Endodermal cell (in vitro differentiated cells): ENCODE measurements around the gene HIRIP3. TPM values are rescaled to one million over a fixed set of nuclear protein-coding genes. Genes with fewer than 3 reads are reported as not detected.

Source experiments
- DNase-seq: peaks from one replicate; pipeline ENCODE4 v3.0.0-alpha.2; 2017
- H3K27ac ChIP-seq: 2 replicates; pipeline ENCODE4 v1.5.1; 2013; ENCODE audit warnings: mild to moderate bottlenecking, low read depth, low read length, moderate library complexity
- H3K27me3 ChIP-seq: 2 replicates; pipeline ENCODE4 v1.6.1; 2013; ENCODE audit warnings: mild to moderate bottlenecking, low read length, moderate library complexity; ENCODE audit not compliant: insufficient read depth, control insufficient read depth, poor library complexity, severe bottlenecking
- H3K36me3 ChIP-seq: 2 replicates; pipeline ENCODE4 v1.7.0; 2013; ENCODE audit warnings: mild to moderate bottlenecking, low read length, moderate library complexity; ENCODE audit not compliant: control insufficient read depth, insufficient read depth
- H3K4me1 ChIP-seq: one replicate; pipeline ENCODE4 v1.7.0; 2013; ENCODE audit warnings: low read length; ENCODE audit not compliant: control insufficient read depth, insufficient read depth
- H3K4me3 ChIP-seq: 2 replicates; pipeline ENCODE4 v1.5.1; 2013; ENCODE audit warnings: mild to moderate bottlenecking, low read length, moderate library complexity
- H3K9ac ChIP-seq: 2 replicates; pipeline ENCODE4 v1.6.1; 2013; ENCODE audit warnings: mild to moderate bottlenecking, low read length, moderate library complexity; ENCODE audit not compliant: poor library complexity, severe bottlenecking; ENCODE audit errors: extremely low read depth
- H3K9me3 ChIP-seq: 2 replicates; pipeline ENCODE4 v1.6.1; 2013; ENCODE audit warnings: mild to moderate bottlenecking, low read length, moderate library complexity; ENCODE audit not compliant: control insufficient read depth
- H3K27ac Mint-ChIP-seq: 2 replicates; pipeline ENCODE4 v1.8.0; 2020; ENCODE audit warnings: mixed read lengths
- H3K27me3 Mint-ChIP-seq: 2 replicates; pipeline ENCODE4 v1.8.0; 2021; ENCODE audit warnings: mild to moderate bottlenecking, mixed read lengths; ENCODE audit not compliant: insufficient read depth
- H3K36me3 Mint-ChIP-seq: 2 replicates; pipeline ENCODE4 v1.8.0; 2020; ENCODE audit warnings: low read depth, mixed read lengths
- H3K4me1 Mint-ChIP-seq: 2 replicates; pipeline ENCODE4 v1.8.0; 2020; ENCODE audit warnings: mixed read lengths
- H3K4me3 Mint-ChIP-seq: 2 replicates; pipeline ENCODE4 v1.8.0; 2020; ENCODE audit warnings: mild to moderate bottlenecking, moderate library complexity, mixed read lengths
- H3K9me3 Mint-ChIP-seq: 2 replicates; pipeline ENCODE4 v1.8.0; 2020; ENCODE audit warnings: mild to moderate bottlenecking, mixed read lengths
- WGBS, 2 experiments: methylation state at CpG; one replicate each; pipeline versions ENCODE4 v1.1.5 to v1.1.7; 2013; ENCODE audit warnings: missing lambda C conversion rate in 2 of 2, mixed read lengths in 1 of 2; ENCODE audit not compliant: insufficient coverage in 1 of 2, insufficient read length in 1 of 2; 5-methylcytosine and 5-hydroxymethylcytosine counted together
- total RNA-seq, 2 donors: library from RNA; stranded (reverse); fragmentation: NEBNext Ultra II Directional in 1 of 2; extraction: Animal tissue kit (Norgen Biotek cat#: 25700) in 1 of 2; gene quantifications; 2 replicates in 1 of 2; 3 replicates in 1 of 2; pipeline ENCODE4 v1.2.1, GENCODE V29; 2021
- TF ChIP-seq, protein P1 (sequence below): fragments of 200-600 bp; sonication (generic); conservative IDR thresholded peaks from 2 replicates; pipeline ENCODE4 v1.5.0; 2021; ENCODE audit warnings: antibody characterized with exemption, mild to moderate bottlenecking

Gene HIRIP3
- total RNA-seq, 2 donors from 2014 or later = 9.4 to 13.9 TPM

DNA sequence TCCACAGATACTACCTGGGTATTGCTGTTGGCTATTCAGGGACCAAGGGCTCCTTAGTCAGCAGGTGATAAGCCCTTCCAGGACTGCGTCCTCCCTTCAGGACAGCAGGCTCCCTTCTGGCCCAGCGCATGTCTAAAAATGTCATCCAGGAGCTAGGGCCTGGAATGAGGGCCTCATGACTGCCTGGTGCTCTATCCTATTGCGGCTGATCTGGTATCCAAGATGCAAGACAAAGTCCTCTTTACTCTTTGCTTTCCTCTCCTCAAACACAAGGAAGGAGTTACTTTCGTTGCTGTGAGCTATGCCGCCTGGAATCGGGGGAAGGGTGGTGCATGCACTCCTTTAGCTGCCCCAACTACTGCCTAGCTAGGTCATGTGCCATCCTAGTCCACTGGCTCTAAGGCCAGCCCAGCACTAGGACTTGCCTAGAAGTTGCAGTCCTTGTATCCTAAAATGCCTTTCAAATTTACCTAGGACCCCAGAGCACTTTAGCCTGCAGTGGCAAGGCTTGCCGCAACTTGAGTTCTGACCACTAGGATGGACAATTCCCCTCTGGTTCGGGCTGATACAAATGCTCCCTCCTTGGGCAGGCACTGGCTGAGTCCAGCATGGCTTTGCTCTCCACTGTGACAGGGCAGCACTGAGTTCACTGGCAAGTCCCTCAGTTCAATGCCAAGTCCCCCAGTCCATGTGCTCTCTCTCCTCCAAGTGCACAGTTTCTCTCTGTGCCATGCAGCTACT is 43.6 kb downstream of the HIRIP3 start:
- Histone ChIP-seq H3K27me3 (no peaks in the 10 kb centered on the region), H3K4me3 (no peak overlapping the region), H3K4me1 (peaks cover 7% of the 10 kb centered on the region), H3K27ac (no peak overlapping the region), H3K36me3 (no peaks in the 10 kb centered on the region), H3K9me3 (no peaks in the 10 kb centered on the region), H3K9ac (no peak overlapping the region)
- H3K27me3 Mint-ChIP-seq = no peaks in the 10 kb centered on the region
- peak; percentile 77 for DNase-seq
- TF ChIP-seq, protein P1, sequence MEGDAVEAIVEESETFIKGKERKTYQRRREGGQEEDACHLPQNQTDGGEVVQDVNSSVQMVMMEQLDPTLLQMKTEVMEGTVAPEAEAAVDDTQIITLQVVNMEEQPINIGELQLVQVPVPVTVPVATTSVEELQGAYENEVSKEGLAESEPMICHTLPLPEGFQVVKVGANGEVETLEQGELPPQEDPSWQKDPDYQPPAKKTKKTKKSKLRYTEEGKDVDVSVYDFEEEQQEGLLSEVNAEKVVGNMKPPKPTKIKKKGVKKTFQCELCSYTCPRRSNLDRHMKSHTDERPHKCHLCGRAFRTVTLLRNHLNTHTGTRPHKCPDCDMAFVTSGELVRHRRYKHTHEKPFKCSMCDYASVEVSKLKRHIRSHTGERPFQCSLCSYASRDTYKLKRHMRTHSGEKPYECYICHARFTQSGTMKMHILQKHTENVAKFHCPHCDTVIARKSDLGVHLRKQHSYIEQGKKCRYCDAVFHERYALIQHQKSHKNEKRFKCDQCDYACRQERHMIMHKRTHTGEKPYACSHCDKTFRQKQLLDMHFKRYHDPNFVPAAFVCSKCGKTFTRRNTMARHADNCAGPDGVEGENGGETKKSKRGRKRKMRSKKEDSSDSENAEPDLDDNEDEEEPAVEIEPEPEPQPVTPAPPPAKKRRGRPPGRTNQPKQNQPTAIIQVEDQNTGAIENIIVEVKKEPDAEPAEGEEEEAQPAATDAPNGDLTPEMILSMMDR = peak; percentile 62
- peaks cover 1% of the 10 kb centered on the region for H3K9me3 Mint-ChIP-seq
- H3K27ac Mint-ChIP-seq = no peak overlapping the region
- WGBS, 2 experiments = 87 to 88% methylated on average over 8 of the region's 8 CpGs
- H3K4me1 Mint-ChIP-seq = peaks cover 7% of the 10 kb centered on the region
- H3K4me3 Mint-ChIP-seq = no peak overlapping the region
- no peaks in the 10 kb centered on the region for H3K36me3 Mint-ChIP-seq

DNA sequence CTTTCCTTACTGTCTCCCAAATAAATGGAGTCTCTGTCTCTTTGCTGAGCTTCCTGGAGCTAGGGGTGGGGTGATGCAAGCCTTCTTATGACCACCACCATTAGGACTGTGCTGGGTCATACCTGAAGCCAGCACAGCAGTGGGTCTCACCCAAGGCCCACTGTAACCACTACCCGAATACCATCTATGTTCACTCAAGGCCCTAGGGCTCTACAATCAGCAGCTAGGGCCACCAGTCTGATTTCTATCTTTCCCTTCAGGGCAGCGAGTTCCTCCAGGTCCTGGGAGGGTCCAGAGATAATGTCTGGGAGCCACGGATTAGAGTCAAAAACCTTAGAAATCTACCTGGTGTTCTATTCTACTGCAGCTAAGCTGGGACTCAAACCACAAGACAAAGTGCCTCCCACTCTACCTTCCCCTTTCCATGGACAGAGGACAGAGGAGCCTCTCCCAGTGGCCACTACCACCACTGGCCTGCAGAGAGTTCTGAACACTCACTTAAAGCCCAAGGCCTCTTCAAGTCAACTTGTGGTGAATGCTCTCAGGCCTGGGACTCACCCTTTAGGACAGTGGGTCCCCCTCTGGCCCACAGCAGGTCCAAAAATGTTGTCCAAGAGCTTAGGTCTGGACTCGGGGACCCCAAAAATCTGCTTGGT is 44.5 kb downstream of the HIRIP3 start:
- H3K27me3 Mint-ChIP-seq = no peaks in the 10 kb centered on the region
- H3K4me3 Mint-ChIP-seq = no peak overlapping the region
- H3K36me3 Mint-ChIP-seq = no peaks in the 10 kb centered on the region
- H3K27ac Mint-ChIP-seq = no peak overlapping the region
- H3K27ac ChIP-seq = no peak overlapping the region
- 86 to 91% methylated on average over 3 to 4 of the region's 4 CpGs for WGBS, 2 experiments
- no peaks in the 10 kb centered on the region for H3K9me3 ChIP-seq
- H3K9ac ChIP-seq = no peak overlapping the region
- TF ChIP-seq, protein P1 = no peak
- no peaks in the 10 kb centered on the region for H3K27me3 ChIP-seq
- no peak overlapping the region for H3K4me3 ChIP-seq
- peaks cover 7% of the 10 kb centered on the region for H3K4me1 ChIP-seq
- peaks cover 7% of the 10 kb centered on the region for H3K4me1 Mint-ChIP-seq
- no peak for DNase-seq
- no peaks in the 10 kb centered on the region for H3K36me3 ChIP-seq
- H3K9me3 Mint-ChIP-seq = peaks cover 1% of the 10 kb centered on the region

DNA sequence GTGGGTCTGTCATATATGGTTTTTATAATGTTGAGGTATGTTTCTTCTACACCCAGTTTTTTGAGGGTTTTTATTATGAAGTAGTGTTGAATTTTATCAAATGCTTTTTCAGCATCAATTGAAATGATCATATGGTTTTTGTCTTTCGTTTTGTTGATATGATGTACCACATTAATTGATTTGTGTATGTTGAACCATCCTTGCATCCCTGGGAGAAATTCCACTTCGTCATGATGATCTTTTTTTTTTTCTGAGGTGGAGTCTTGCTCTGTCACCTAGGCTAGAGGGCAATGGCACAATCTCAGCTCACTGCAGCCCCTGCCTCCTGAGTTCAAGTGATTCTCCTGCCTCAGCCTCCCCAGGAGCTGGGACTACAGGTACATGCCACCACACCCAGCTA is 47.5 kb downstream of the HIRIP3 start:
- WGBS, 2 experiments = 82 to 94% methylated on average over 2 of the region's 2 CpGs
- Histone ChIP-seq H3K4me3 (no peak overlapping the region), H3K27me3 (no peaks in the 10 kb centered on the region), H3K36me3 (no peaks in the 10 kb centered on the region), H3K9ac (no peak overlapping the region), H3K27ac (no peak overlapping the region), H3K9me3 (no peaks in the 10 kb centered on the region), H3K4me1 (peaks cover 12% of the 10 kb centered on the region)
- no peak overlapping the region for H3K27ac Mint-ChIP-seq
- no peaks in the 10 kb centered on the region for H3K27me3 Mint-ChIP-seq
- peaks cover 19% of the 10 kb centered on the region for H3K4me1 Mint-ChIP-seq
- H3K9me3 Mint-ChIP-seq = peaks cover 1% of the 10 kb centered on the region
- no peak overlapping the region for H3K4me3 Mint-ChIP-seq
- DNase-seq = no peak
- TF ChIP-seq, protein P1 = no peak
- H3K36me3 Mint-ChIP-seq = no peaks in the 10 kb centered on the region
